SH-SY5Y (cell line): ENCODE data around the gene DNAJB14.

Experiments
- GATA2 ChIP-seq: IDR thresholded peaks from 2 replicates; pipeline ENCODE4 v1.6.1; 2011; ENCODE audit warnings: mild to moderate bottlenecking, low read depth, low read length
- GATA3 ChIP-seq: IDR thresholded peaks from 2 replicates; pipeline ENCODE4 v1.6.1; 2011; ENCODE audit warnings: low read depth, mild to moderate bottlenecking, low read length, moderate library complexity

DNA sequence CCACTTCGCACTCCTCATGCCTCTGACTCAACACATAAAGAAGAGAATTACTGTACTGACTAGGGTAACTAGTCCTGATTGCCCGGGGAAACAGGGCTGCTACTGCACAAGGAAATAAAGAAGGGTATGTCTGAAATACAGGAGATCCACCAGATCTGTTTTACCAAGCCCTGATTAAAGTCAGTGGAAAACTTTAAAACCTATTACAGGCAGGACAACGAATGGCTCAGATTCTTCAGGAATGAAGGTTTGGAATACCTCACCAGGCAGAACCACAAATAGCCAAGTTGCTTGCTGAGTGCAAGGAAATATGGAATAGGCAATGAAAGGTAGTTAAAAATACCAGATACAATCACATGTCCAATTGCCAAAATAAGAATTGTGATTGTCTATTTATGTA is 69.5 kb downstream of the DNAJB14 start:
- TF ChIP-seq GATA3 (no peak), GATA2 (no peak)
